GM19324 (cell line): ENCODE data around the gene LYL1.
A peak's percentile ranks its signal among the peaks of the same experiment; 100 is the strongest.
"Not testable (repeated sequence)": the region's sequence is repeated elsewhere in the genome, so short reads cannot be mapped to it uniquely, and the experiment has no call there.

ENCODE experiments used
- ATAC-seq: cut with Tn5 transposase; IDR thresholded peaks from one replicate; pipeline ENCODE4 v1.9.1; 2021; ENCODE audit warnings: mild to moderate bottlenecking, moderate library complexity; ENCODE audit not compliant: unreplicated experiment, low FRiP score

LYL1 gene

DNA sequence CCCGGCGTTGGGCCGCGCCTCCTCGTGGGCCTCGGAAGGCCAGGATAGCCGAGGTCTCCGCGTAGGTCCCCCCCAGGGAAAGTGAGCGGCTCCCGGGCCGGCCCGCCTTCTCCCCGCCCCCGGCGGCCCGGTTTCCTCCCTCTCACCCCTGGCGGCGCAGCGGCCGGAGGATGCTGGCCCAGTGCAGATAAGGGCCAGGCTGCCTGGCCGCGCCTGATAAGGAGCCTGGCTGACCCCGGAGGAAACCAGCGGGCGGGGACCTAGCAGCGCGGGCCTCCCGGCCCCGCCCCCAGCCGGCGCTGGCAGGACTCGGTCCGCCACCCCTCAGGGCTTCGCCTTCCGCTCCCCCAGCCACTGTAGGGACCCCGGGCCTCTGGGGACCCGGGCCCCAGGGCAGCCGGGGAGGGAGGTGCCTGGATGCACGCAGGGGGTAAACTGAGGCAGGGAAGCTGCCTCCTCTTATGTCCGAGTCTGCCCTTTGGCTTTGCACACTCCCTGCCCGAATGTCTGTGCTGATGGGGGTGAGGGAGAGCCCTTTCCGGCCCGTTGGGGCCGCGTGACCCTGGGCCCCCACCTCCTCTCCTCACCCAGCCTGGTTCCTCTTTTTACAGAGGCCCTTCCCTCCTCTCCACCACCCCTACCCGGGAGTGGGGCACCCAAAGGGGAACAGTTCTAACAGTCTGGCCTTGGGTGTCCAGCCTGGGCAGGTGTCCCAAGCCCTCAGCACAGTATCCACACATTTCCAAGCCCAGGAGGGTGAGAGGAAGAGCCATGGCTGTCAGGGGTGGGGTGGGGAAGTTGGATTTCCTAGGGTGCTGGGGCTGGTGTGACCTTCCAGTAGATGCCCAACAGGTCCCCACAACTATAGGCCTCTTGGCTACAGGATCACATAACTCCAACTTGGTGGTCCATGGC lies at the start of gene LYL1:
Gene LYL1 (minus strand): TSS at position 193 of the 915 bp plus-strand sequence. CDS start 1,687 bp downstream, outside the sequence.
- ATAC-seq, result peak; percentile 47

DNA sequence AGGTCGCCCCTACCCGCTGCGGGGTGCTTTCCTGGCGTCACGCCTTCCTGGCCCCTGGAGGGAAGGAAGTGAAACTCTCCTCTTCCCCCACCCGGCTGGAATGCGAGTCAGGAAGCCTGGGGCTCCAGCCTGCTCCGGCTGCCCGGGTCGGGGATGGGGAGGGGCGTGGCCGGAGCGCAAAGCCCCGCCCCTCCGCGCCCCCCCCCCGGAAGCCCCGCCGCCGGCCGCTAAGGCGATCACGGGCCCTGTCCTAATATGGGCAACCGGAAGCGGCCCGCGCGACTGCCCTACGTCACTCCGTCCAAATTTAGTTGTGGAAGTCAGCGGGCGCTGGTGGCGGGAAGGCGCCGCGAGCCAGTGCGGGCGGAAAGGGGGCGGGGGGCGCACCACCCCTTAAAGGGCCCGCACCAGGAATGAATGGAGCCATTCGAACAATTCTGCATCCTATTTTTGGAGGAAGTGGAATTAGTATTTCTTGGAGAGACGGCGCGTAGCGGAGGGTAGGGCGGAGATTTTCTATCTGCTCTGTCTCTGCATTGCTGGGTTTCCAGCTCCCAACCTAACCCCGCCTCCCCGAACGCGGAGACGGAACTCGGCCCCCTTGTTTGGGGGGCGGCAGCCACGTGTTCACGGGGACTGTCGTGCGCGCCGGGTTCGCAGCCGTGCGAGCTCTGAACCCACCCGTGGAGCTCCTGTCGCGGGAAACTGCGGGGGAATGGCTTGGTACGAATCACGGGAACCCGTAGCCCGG lies 49.1 kb upstream of the LYL1 start:
- peak; percentile 56 for ATAC-seq

DNA sequence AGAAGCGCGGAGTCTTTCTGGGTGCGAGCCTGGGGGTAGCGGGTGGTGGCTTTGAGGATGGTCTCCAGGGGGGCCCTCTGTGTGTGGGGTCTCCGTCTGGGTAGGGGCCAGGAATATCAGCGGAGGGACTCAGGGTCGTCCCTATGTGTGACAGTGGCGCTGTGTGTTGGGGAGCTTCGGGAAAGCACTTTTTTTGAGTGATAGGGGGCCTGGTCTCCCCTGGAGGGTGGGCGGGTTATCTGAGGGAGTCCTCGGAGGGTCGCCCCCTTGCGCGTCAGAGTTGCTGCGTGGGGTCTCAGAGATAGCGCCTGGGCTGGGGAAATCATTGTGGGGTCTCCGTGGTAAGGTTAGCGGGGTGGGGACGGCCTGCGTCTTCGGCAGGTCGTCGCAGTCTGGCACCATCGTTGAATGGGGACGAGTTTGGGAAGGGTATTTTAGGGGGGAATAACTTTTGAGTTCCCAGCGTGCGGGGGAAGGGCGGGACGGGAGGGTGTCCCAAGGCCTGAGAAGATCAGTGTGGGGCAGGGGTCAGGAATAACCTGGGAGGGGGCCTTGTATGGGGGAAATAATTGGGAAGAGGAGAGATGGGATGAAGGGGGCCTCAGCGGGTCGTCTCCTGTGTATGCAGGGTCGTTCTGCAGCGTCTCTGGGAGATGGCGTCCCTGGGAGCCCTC lies 48.4 kb upstream of the LYL1 start:
- no peak for ATAC-seq

DNA sequence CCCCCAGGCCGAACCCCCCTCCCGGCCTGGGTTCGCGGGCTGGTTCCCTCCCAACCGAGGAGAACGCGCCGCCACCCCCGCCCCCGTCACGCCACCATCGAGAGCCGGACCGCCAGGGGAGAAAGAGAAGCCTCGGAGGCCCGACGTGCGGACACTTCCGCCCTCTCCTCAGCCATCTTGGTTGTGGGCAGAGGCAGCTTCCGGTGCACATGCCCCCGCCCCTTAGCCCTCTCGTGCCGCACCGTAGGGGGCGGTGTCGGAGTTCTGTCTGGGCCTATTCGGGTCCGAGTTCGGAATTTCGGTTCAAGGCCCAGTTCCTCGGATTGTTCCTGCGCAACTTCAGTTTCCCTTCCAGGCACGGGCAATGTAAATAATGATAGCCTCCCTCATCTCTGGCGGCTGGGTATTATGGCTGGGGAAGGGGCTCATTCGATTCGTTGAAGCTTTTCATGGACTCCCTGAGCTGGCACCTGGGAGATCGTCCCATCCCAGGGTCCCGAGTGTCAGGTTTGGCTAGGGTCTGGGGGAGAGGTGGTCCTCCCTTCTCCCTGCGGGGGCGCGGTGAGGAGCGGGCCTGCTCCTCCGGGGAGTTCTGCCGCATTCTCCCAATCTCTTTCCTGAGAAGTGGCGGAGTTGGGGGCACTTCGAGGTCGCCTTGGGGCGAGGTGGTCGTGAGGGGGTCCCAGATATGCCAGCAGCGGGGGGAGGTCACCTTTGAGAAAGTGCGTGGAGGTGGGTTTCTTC lies 47.7 kb upstream of the LYL1 start, which contains the start of the genes IER2 and STX10:
Gene IER2 (plus strand): TSS at position 225 of the 744 bp plus-strand sequence. CDS start 2,776 bp downstream, outside the sequence.
Gene STX10 (minus strand): TSS at position 189 of the 744 bp plus-strand sequence. CDS start 202 bp downstream, outside the sequence.
- ATAC-seq, result peak; percentile 42

DNA sequence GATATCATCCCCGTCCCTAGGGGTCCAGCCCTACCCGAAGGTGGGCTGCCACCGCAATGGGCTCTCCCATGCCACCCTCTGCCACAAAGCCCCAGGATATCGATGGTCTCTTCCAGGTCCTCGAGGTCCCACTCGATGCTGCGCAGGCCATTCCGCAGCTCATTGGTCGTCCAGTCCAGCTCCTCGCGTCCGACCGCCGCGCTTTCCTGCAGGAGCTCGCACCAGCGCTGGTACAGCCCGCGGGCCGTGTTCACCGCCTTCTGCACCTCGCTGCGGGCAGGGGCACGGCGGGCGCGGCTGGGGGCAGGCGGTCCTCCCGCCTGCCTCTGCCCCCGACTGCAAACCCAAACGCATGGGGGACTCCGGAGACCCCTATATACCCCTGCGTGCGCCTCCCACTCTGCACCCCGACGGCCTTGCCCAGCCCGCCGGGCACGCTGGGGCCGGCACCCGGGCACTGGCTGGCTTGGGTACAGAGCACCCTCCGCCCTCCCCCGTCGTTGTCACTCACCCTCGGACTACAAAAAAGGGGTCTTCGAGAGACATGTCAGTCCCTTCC lies 47.0 kb upstream of the LYL1 start:
- peak; percentile 2 for ATAC-seq

DNA sequence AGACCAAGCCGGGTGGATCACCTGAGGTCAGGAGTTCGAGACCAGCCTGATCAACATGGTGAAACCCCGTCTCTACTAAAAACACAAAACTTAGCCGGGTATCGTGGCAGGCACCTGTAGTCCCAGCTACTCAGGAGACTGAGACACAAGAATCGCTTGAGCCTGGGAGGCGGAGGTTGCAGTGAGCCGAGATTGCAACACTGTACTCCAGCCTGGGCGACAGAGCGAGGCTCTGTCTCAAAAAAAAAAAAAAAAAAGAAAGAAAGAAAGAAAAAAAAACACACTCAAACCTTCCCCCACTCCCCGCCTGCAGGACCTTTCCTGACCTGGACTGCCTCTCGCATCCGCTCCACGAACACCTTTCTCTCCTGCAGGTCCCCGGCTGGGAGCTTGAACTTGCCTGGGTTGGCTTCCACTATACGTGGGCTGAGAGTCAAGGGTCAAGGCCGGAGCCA lies 46.5 kb upstream of the LYL1 start:
- ATAC-seq, result not testable (repeated sequence)

DNA sequence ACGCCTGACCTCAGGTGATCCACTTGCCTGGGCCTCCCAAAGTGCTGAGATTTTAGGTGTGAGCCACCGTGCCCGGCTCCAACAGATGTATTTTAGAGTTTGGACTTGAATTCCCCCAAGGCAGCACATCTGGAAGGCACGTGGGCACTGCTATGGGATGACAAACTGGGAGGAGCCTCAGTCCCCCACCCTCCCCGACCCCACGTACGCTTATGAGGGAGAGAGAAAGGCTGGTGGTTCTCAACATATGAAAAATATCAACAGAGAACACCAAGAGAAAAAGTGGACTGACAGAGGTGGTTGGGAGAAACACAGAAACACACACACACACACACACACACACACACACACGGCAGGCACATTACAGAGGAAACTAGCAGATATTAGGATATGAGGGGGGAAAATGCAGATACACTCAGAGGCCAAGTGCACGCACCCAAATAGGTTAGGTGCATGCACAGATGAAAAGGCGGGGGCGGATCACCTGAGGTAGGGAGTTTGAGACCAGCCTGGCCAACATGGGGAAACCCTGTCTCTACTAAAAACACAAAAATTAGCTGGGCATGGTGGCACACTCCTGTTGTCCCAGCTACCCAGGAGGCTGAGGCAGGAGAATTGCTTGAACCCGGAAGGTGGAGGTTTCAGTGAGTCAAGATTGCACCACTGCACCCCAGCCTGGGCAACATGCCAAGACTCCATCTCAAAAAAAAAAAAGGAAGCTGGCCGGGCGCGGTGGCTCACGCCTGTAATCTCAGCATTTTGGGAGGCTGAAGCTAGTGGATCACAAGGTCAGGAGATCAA lies 44.3 kb upstream of the LYL1 start:
- no peak for ATAC-seq

DNA sequence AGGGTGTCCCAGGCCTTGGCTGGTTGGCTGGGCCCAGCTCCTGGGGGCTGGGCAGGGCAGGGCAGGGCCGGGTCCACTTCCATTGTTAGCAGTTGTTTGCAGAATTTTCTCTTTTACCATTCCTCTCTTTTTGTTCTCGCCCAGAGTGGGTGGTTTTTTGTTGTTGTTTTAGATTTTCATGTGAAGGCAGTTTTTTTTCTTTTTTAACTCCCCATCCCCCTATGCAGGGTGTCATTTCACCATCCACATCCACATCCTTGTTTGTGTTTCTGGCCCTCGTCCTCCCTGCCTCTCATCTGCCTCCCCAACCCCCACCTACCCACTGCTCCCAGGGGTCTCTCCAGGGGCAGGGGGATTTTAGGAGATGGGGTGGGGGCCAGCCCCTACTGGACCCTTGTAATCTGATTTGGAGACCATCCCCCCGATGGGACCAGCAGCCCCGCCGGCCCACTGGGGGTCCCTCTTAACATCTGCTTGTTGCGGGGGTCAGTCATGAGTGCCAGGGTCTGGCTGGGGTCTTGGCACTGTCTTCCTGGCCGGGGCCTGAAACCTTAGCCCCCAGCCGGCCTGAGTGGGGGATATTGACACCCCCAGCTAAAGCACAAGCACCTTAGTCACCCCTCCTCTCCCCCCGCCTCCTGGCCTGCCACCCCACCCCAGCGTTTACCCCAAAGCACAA lies 37.1 kb upstream of the LYL1 start:
- ATAC-seq, result no peak

DNA sequence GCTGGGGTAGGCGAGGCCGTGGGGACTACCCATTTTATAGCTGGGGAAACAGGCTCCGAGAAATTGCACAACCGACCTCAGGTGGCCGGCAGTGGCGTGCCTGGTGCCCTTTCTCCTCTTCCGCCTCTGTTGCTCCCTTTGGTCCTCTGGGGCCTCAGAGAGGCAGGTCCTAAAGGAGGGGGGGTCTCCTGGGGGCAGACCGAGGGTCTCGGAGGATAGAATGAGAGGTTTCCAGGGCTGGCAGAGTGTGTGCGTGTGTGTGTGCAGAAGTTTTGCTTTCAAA lies 36.2 kb upstream of the LYL1 start:
- no peak for ATAC-seq

DNA sequence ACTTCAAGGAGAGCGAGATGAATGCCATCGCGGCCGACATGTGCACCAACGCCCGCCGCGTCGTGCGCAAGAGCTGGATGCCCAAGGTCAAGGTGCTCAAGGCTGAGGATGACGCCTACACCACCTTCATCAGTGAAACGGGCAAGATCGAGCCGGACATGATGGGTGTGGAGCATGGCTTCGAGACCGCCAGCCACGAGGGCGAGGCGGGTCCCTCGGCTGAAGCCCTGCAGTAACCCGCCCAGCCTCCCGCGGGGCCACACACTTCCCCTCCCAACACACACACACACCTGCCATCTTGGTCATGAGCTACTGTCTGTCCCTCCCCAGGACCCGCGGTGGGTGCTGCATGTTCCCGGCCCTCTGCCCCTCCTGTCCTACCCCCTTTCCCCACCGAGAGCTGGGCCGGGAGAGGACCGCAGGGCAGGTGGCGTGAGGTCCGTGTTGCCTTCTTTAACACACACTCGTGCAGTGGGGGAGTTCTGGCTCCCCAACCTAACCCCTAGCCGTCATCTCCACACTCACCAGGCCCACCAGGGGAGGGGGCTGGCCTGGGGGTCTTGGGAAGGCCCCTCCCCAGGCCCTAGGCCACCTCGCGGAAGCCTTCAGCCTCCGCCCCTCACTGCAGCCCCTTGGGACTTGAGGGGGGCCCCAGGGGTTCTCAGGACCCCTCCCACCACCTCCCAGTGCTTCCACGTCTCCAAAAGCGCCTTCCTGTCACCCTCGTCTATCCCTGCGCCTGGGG lies 35.7 kb upstream of the LYL1 start:
- no peak for ATAC-seq

DNA sequence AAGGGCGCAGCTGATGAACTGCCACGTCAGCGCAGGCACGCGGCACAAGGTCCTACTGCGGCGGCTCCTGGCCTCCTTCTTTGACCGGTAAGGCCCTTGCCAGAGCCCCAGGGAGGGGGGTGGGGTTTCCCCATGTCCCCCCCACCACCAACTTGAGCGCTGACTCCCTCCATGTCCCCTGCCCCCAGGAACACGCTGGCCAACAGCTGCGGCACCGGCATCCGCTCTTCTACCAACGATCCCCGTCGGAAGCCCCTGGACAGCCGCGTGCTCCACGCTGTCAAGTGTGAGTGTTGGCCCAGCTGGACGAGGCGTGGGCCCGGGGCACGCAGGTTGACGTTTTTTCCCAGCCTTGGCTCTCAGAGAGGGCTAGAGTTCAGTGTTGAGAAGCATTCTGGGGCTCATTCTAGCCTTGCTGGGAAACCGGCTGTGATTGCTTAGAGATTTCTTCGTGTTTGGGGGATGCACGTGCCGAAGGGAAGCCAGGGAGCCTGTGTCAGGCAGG lies 34.7 kb upstream of the LYL1 start:
- no peak for ATAC-seq

DNA sequence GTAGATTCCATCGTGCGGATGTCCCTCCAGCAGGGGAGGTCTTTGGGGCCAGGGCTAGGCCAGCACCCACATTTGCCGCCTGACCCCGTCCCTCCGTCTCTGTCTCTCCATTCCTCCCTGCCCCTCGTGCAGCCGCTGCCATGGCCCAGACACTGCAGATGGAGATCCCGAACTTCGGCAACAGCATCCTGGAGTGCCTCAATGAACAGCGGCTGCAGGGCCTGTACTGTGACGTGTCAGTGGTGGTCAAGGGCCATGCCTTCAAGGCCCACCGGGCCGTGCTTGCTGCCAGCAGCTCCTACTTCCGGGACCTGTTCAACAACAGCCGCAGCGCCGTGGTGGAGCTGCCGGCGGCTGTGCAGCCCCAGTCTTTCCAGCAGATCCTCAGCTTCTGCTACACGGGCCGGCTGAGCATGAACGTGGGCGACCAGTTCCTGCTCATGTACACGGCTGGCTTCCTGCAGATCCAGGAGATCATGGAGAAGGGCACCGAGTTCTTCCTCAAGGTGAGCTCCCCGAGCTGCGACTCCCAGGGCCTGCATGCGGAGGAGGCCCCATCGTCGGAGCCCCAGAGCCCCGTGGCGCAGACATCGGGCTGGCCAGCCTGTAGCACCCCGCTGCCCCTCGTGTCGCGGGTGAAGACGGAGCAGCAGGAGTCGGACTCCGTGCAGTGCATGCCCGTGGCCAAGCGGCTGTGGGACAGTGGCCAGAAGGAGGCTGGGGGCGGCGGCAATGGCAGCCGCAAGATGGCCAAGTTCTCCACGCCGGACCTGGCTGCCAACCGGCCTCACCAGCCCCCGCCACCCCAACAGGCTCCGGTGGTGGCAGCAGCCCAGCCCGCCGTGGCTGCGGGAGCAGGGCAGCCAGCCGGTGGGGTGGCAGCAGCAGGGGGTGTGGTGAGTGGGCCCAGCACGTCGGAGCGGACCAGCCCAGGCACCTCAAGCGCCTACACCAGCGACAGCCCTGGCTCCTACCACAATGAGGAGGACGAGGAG lies 32.7 kb upstream of the LYL1 start:
- ATAC-seq, result no peak

DNA sequence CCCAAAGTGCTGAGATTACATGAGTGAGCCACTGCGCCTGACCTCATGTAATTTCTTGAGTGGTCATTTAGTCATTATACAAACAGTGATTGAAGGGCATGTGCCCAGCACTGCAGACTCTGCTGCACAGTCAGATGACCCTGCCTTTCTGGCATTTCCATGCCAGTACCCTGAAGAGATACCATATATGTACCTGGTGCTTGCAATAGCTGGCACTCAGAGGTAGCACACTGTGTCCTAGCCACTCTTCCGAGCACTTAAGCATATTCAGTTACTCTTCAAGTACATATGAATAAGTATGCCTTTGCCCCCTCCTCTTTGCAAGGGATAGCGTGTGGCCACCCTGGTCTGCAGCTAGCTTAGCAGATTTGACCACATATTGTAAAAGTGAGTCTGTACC lies 32.0 kb upstream of the LYL1 start:
- ATAC-seq, result no peak

DNA sequence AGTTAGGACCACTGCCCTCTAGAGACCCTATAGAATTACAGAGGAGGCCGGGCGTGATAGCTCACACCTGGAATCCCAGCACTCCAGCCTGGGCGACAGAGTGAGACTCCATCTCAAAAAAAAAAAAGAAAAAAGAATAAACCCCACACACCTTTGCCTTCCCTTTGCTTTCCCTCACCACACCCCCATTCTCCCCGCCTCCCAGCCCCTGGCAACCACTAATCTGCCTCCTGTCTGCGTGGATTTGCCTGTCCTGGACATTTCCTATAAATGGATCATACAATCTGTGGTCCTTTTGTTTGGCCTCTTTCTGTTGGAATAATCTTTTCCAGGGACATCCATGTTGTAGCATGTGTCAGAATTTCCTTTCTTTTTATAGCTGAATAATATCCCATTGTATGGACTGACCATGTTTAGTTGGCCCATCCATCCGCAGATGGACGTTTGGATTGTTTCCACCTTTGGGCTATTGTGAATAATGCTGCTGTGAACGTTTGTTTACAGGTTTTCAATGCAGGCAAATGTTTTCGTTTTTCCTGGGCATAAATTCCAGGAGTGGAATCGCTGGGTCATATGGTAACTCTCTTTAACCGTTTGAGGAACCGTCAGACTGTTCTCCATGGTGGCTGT lies 30.7 kb upstream of the LYL1 start:
- no peak for ATAC-seq

DNA sequence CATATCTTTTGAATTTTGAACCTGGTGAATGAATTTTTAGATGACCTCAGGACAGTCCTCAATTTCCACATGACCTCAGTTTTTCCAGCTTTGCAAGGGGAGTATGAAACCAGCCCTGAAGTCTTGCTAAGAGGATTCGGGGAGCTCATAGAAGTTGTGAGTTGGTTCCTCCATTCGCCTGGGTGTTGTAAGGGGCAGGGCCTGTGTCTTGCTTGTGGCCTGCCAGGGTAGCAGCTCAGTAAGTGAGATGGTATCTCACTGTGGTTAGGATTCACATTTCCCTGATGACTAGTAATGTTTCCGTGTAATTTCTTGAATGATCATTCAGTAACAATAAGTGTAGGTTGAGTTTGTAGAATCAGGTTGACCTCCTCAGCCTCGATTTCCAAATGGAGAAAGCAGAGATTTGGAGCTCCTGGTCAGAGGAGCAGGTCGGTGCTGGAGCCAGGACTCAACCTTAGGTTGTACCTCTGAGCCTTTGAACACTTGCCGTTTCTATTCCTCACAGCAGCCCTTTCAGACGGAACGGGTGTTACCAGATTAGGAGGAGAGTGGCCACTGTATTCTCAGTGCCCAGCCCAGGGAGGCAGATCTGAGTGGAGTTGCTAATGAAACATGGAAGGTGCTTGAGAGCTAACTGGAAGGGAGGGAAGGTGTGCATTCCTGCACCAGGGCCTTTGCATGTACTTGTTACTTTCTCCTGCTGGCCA lies 30.0 kb upstream of the LYL1 start:
- ATAC-seq, result no peak
